GM18951 (cell line): ENCODE data around the gene AIPL1.

Experiments
- POLR2A ChIP-seq: IDR thresholded peaks from 4 replicates; pipeline ENCODE4 v1.6.1; 2011; ENCODE audit warnings: mild to moderate bottlenecking; ENCODE audit not compliant: insufficient read length, insufficient read depth; ENCODE audit errors: extremely low read depth
- in situ Hi-C: fragments of 300-500 bp; cut with MboI; formaldehyde crosslinking; loops from one replicate; pipeline ENCODE4 v1.12.0; 2022; ENCODE audit warnings: low sequenced_read_pairs, mixed read lengths, inconsistent platforms; ENCODE audit not compliant: unreplicated experiment

The AIPL1 gene

GRCh38 chr17:6380915-6381438, 53.9 kb downstream of the AIPL1 start:
- no peak for TF ChIP-seq POLR2A
- in situ Hi-C loops = no loop called here

GRCh38 chr17:6377906-6378305, 57.0 kb downstream of the AIPL1 start:
- in situ Hi-C loops = no loop called here
- no peak for TF ChIP-seq POLR2A

GRCh38 chr17:6376931-6377361, 58.0 kb downstream of the AIPL1 start:
- in situ Hi-C loops = no loop called here

GRCh38 chr17:6374761-6375312, 60.1 kb downstream of the AIPL1 start:
- in situ Hi-C loops = no loop called here
- no peak for TF ChIP-seq POLR2A

More at GRCh38 chr17:6376931-6377361, 58.0 kb downstream of the AIPL1 start:
- no peak for TF ChIP-seq POLR2A

GRCh38 chr17:6374271-6374691, 60.6 kb downstream of the AIPL1 start:
- in situ Hi-C loops = no loop called here
- TF ChIP-seq POLR2A = no peak
